ENCODE data around the gene SIRPA.
A peak's percentile ranks its signal among the peaks of the same experiment; 100 is the strongest.

SIRPA gene

GRCh38 chr20:1888796-1889463 lies 6.3 kb upstream of the SIRPA start:
- no peak for DNase-seq (ENCODE audit: low spot score)

GRCh38 chr20:1890469-1891262 lies 4.5 kb upstream of the SIRPA start:
- no peak for DNase-seq (ENCODE audit: low spot score)

- no peak for DNase-seq (ENCODE audit: low spot score)
These were observed 3.7 kb upstream of the SIRPA start for GRCh38 chr20:1891263-1892118.

GRCh38 chr20:1892119-1892385 lies 3.2 kb upstream of the SIRPA start:
- DNase-seq (ENCODE audit: low spot score), result no peak

- peak; percentile 84 for DNase-seq (ENCODE audit: low spot score)
These were observed 1.3 kb upstream of the SIRPA start for GRCh38 chr20:1893721-1894470.

GRCh38 chr20:1894471-1894950 lies 696 bp upstream of the SIRPA start:
- DNase-seq (ENCODE audit: low spot score), result no peak

- no peak for DNase-seq (ENCODE audit: low spot score)
These were observed 672 bp downstream of the SIRPA start for GRCh38 chr20:1895674-1896483.

GRCh38 chr20:1896484-1897258 lies 1.5 kb downstream of the SIRPA start:
- no peak for DNase-seq (ENCODE audit: low spot score)

- no peak for DNase-seq (ENCODE audit: low spot score)
These were observed 2.3 kb downstream of the SIRPA start for GRCh38 chr20:1897541-1897940.

- no peak for DNase-seq (ENCODE audit: low spot score)
These were observed 2.8 kb downstream of the SIRPA start for GRCh38 chr20:1897965-1898464.

GRCh38 chr20:1898482-1899240 lies 3.5 kb downstream of the SIRPA start:
- DNase-seq (ENCODE audit: low spot score), result no peak

GRCh38 chr20:1899241-1899525 lies 4.0 kb downstream of the SIRPA start:
- no peak for DNase-seq (ENCODE audit: low spot score)

- peak; percentile 77 for DNase-seq (ENCODE audit: low spot score)
These were observed 5.2 kb downstream of the SIRPA start for GRCh38 chr20:1900321-1900801.

GRCh38 chr20:1901704-1902103 lies 6.5 kb downstream of the SIRPA start:
- no peak for DNase-seq (ENCODE audit: low spot score)

GRCh38 chr20:1902188-1902587 lies 7.0 kb downstream of the SIRPA start:
- DNase-seq (ENCODE audit: low spot score), result no peak

- no peak for DNase-seq (ENCODE audit: low spot score)
These were observed 8.9 kb downstream of the SIRPA start for GRCh38 chr20:1904135-1904534.

GRCh38 chr20:1905009-1905408 lies 9.8 kb downstream of the SIRPA start:
- no peak for DNase-seq (ENCODE audit: low spot score)

GRCh38 chr20:1905693-1906092 lies 10.5 kb downstream of the SIRPA start:
- DNase-seq (ENCODE audit: low spot score), result no peak

- DNase-seq (ENCODE audit: low spot score), result no peak
These were observed 11.3 kb downstream of the SIRPA start for GRCh38 chr20:1906361-1907051.
